ENCODE data around the gene TMEM214. TPM values are rescaled to one million over a fixed set of nuclear protein-coding genes. Genes with fewer than 3 reads are reported as not detected.

TMEM214 gene
- total RNA-seq, 1 donor from 2014 or later = 21.0 TPM

DNA sequence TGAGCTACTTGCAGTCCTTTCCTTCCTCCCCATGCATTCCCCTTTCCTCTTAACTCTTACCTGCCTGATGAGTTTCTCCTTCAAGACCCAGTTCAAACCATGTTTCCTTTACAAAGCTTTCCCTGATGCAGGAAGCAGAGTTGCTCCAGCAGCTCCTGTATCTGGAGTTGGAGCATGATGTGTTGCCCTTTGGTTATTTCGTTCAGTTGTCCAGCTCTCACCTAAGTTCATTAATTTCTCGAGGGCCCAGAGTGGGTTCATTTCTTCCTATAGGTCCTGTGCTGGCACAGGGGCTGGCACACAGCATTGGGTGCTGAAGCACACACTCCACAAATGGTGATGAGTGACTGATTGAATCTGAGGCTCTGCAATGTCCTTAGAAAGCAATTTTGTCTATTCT, 23.0 kb upstream of the TMEM214 start:
- DNase-seq = no peak

DNA sequence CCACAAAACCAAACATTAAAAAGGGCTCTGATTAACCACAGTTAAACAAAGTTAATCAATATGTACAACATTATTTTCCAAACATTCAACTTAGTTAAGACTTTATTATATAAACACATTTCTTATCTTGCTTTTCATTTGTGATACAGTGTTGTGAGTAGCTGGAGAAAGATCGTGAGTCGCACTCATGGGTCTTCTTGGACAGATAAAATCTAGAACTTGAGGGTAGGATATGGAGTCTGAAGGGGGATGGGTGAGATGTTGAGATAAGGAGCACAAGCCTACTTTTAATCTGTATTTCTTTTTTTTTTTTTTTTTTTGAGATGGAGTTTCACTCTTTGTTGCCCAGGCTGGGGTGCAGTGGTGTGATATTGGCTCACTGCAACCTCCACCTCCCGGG, 22.6 kb upstream of the TMEM214 start:
- DNase-seq = no peak

- DNase-seq = no peak
These were observed 19.0 kb upstream of the TMEM214 start for GRCh38 chr2:27013738-27014137.

- DNase-seq = no peak
These were observed 17.9 kb upstream of the TMEM214 start for GRCh38 chr2:27014771-27015433.

- DNase-seq = peak; percentile 78
These were observed 15.9 kb upstream of the TMEM214 start for GRCh38 chr2:27016801-27017325.

DNA sequence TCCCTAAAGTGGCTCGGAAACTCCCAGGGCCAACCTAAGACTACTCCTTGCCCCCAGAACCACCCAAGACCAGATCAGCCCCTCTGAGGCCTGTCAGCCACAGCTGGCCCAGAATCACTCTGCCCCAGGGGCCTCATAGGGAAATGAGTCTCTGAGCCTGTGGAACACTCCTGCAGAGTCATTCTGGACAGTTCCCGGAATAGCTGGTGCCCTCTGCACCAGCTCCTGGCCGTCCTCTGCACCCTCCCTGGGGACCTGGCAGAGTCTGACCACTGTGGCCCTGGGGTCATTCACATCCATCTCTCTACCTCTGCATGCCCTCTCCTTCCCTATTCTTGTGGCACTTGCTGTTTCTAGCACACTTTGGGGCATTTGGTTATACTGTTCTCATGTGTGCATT, 14.6 kb upstream of the TMEM214 start:
- DNase-seq = no peak

DNA sequence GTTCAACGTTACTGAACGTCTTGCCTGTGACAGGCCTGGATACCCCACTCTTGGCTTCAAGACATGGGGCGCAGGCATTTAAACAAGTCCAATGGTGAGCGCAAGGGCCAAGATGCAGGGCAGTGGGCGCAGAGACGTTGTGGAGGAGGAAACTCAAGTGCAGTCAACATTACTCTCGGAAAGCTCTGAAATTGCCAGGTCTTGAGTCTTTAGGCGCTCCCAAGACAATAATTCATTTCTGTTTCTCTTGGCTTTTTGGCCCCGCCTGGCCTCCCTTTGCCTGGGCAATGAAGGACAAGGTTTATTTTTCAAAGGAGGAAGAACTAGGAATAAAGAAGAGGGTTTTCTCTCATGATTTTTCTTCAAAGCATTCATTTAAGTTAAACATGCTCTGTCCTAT, 13.3 kb upstream of the TMEM214 start:
- no peak for DNase-seq

DNA sequence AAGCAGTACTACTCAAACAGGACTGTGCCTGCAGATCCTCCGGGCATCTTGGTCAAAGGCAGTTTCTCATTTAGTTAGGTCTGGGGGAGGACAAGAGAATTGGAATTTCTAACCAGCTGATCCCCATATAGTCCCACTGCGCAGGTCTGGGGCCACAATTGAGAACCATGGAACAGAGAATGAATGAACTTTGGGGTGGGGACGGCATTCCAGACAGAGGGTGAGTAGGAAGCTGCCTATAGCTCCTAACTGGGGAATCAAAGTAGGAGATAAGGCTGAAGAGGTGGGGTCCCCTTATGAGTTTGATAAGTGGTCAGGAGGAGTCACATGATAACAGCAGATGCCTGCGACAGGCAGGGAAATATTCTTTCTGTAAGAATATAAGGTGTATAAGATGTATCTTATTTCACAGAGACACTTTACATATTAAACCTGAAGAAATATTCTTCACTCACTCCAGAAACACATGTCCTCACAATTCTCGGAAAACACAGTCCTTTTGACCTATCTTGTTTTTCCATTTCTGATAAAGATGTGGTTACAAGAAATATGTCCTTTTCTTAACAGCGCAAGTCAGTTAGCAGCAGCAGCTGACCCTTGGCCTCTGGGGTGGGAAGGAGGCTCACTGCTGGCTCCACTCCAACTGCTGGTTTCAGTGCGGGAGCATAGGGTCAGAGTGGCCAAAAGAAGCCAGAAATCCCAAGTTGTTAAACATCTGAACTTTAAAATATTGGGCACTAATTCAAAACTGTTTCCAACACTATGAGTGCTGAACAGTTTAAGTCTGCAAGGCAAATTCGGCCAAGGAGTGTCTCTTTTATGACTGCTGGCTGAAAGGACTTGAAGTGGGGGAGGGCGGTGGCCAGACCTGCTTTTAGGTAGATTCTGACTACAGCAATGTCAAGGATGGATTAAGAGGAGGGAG, 12.6 kb upstream of the TMEM214 start:
- DNase-seq = no peak

GRCh38 chr2:27021253-27022049, 11.3 kb upstream of the TMEM214 start:
- DNase-seq = no peak

GRCh38 chr2:27023740-27024139, 9.0 kb upstream of the TMEM214 start:
- no peak for DNase-seq

- DNase-seq = no peak
These were observed 8.6 kb upstream of the TMEM214 start for GRCh38 chr2:27024188-27024587.

DNA sequence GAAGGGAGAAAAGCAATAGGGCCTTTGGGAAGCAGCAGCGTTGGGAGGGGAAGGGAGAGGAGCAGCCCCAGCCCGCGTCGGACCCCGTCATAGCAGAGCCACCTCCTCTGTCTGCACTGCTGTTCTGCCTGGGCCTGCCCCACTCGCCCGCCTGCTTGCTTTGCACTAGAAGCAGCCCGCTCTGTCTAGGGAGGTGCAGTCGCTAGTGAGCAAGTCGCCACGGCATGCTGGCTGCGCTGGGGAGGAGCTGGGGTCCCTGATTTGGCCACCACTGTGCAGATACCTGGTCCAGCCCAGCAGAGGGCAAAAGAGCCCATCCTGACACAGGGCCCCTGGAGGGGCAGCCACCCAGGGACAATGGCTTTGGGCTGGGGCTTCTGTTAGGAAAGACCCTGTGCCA, 8.0 kb upstream of the TMEM214 start:
- DNase-seq = no peak

- DNase-seq = no peak
These were observed 7.4 kb upstream of the TMEM214 start for GRCh38 chr2:27025281-27025800.

DNA sequence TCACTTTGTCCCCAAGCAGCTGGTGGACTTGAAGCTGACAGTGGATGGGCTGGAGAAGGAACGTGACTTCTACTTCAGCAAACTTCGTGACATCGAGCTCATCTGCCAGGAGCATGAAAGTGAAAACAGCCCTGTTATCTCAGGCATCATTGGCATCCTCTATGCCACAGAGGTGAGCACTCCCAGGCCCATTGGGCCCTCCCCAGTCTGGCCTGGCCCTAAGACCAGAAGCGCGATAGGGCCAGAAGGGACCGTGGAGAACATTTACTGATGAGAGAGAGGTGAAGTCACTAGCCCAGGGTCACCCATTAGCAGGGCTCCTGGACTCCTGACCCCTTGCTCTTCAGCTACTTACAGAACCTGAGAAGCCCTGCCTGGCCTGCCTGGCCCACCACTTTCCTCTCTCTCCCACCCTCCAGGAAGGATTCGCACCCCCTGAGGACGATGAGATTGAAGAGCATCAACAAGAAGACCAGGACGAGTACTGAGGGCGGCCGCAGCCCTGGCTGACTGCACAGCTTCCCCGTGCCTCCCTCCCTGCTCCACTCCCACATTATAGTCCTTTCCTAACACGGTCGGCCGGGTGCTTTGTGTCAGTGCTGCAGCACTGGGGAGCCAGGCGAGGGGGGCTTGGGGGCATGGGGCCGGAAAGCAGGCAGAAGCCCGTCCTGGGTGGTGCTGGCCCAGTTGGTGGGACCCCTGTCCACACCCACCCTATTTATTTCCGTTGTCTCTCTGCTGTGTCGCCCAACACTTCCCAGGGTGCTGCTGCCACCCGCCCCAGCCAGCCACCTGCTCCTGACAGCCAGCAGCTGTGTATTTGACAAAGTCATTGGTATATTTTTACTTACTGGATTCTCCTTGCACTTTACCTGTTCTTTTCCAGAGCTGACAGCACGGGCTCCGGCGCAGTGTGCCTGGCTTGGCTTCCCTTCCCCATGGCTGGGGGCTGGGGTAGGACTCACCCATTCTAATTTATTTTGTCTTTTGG, 6.6 kb upstream of the TMEM214 start:
- DNase-seq = peak; percentile 38

DNA sequence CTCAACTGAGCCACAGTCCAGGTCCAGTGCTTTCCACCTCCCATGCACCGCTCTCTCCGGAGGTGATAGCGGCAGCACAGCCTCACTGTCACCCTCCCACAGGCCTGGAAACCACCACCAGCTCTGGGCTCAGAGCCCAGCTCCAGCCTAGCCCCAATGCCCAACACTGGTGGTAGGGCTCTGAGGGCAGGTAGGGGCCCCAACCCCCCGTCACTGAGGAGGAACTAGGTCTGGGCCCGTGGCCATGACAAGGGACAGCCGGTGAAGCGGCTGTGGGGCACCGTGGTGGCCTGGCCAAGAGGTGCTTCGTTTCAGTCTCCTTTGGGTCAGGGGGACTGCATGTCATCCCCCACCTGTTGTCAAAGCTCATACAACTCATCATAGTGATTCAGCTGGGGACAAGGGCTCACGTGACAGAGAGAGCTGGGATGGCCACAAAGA, 5.5 kb upstream of the TMEM214 start:
- DNase-seq = peak; percentile 40

GRCh38 chr2:27029051-27029450, 3.7 kb upstream of the TMEM214 start:
- no peak for DNase-seq

GRCh38 chr2:27033253-27033852, 588 bp downstream of the TMEM214 start:
- no peak for DNase-seq

- no peak for DNase-seq
These were observed 5.2 kb downstream of the TMEM214 start for GRCh38 chr2:27038012-27038411.

DNA sequence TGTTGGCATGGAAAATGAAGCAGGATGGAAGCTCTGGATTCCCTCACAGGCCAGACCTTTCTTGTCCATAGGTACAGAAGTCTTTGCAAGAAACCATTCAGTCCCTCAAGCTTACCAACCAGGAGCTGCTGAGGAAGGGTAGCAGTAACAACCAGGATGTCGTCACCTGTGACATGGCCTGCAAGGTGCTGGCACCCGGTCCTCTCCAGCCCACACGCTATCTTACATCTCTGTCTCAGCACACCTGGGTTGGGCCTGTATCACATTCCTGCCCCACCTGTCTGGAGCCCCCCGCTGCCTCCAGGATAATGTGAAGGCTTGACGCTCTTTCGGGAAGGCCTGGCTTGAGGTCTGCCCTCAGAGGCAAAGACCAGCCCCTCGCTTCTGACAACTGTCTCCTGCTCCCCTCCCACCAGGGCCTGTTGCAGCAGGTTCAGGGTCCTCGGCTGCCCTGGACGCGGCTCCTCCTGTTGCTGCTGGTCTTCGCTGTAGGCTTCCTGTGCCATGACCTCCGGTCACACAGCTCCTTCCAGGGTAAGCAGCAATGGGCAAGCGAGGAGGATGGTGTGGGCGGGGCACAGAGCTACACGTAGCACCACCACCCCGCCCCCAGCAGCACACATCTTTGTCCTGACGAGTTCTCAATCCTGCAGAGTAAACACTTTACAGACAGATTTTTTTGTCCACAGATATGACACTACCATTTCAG, 6.0 kb downstream of the TMEM214 start:
- DNase-seq = no peak

GRCh38 chr2:27039426-27039825, 6.7 kb downstream of the TMEM214 start:
- DNase-seq = no peak
